Mesothelial cell of epicardium (in vitro differentiated cells): ENCODE data around the gene A1BG. TPM values are rescaled to one million over a fixed set of nuclear protein-coding genes. Genes with fewer than 3 reads are reported as not detected.

Source experiments
- DNase-seq, 2 experiments: peaks; one replicate each; pipeline ENCODE4 v3.0.0; 2021; ENCODE audit warnings: low spot score in 2 of 2; ENCODE audit not compliant: unreplicated experiment in 2 of 2
- H3K27ac Mint-ChIP-seq: 2 replicates; pipeline ENCODE4 v1.8.0; 2021; ENCODE audit warnings: mixed read lengths
- H3K27me3 Mint-ChIP-seq: 2 replicates; pipeline ENCODE4 v1.8.0; 2021; ENCODE audit warnings: low read depth, mixed read lengths
- H3K36me3 Mint-ChIP-seq: 2 replicates; pipeline ENCODE4 v1.8.0; 2021; ENCODE audit warnings: mixed read lengths
- H3K4me1 Mint-ChIP-seq: 2 replicates; pipeline ENCODE4 v1.8.0; 2021; ENCODE audit warnings: mixed read lengths
- H3K4me3 Mint-ChIP-seq: 2 replicates; pipeline ENCODE4 v1.8.0; 2021; ENCODE audit warnings: mild to moderate bottlenecking, moderate library complexity, mixed read lengths
- H3K9me3 Mint-ChIP-seq: 2 replicates; pipeline ENCODE4 v1.8.0; 2021; ENCODE audit warnings: mixed read lengths
- total RNA-seq: library from RNA; stranded (reverse); gene quantifications from 3 replicates; pipeline ENCODE4 v1.2.1, GENCODE V29; 2021
- TF ChIP-seq, protein P1 (sequence below): fragments of 200-600 bp; sonication (generic); IDR thresholded peaks from one replicate; pipeline ENCODE4 v1.5.0; 2021; ENCODE audit warnings: antibody characterized with exemption; ENCODE audit not compliant: unreplicated experiment

The A1BG gene
- total RNA-seq, 1 donor from 2014 or later: 12.3 TPM

DNA sequence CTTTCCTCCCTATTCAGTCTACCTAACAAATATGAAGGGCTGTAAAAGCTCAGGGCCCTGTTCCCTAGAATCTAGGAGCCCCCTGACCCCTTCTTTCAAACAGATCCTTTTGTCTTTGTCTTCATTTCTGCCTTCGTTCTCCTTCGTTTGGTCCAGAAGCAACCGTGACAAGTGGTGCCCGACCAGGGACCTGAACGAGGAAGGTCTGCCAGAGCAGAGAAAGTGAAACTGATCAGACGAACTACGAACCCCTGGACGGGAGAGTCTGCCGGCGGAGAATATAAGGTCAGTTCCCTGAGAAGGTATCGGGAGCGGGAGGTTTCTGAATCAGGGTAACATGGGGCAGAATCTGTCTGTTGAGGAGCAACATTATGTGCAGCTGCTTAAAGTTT is 47.4 kb downstream of the A1BG start:
- Mint-ChIP-seq H3K27ac (peak overlapping the region; percentile 98), H3K36me3 (peaks cover 30% of the 10 kb centered on the region), H3K27me3 (no peaks in the 10 kb centered on the region), H3K4me3 (peak overlapping the region; percentile 99), H3K4me1 (peaks cover 21% of the 10 kb centered on the region), H3K9me3 (no peaks in the 10 kb centered on the region)
- no peak for DNase-seq
- TF ChIP-seq, protein P1, sequence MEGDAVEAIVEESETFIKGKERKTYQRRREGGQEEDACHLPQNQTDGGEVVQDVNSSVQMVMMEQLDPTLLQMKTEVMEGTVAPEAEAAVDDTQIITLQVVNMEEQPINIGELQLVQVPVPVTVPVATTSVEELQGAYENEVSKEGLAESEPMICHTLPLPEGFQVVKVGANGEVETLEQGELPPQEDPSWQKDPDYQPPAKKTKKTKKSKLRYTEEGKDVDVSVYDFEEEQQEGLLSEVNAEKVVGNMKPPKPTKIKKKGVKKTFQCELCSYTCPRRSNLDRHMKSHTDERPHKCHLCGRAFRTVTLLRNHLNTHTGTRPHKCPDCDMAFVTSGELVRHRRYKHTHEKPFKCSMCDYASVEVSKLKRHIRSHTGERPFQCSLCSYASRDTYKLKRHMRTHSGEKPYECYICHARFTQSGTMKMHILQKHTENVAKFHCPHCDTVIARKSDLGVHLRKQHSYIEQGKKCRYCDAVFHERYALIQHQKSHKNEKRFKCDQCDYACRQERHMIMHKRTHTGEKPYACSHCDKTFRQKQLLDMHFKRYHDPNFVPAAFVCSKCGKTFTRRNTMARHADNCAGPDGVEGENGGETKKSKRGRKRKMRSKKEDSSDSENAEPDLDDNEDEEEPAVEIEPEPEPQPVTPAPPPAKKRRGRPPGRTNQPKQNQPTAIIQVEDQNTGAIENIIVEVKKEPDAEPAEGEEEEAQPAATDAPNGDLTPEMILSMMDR: no peak

DNA sequence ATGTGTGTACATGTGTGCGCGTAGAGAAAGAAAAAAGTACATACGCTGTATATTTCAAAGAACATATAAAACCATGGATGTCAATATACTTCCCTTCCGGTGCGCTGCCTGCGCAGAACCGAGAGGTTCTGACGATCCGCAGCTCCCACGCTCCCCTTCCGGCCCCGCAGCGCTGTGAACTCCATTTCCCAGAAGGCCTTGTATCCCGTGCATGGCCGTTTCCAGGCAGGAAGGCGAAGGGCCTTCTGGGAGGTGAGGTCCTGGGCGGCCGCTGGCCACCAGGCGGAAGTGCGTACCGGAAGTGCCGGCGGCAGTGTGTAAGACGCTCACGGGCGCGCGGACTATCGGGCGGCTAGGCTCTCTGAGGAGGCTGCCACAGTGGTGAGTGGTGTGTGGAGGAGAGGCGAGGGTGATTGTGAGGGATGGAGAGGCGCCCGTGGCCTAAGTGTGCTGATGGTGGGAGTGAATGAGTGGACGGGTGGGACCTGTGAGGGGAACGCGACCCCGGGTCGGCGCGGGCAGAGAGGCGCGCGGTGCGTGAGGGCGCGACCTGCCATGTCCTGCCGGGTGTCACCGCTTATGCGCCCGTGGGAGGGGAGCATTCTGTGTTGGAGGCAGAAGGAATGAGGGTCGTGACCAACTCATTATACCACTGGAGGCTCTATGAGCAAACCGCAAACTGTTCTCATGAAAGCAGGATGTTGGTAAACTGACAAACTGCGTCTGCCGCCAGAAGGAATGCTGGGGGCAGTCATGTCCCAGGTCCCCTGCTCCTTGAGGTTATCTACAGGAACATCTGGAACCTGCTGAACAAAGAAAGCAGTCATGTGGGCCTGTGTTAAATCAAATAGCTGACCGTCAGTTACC is 48.0 kb downstream of the A1BG start, which contains the start of gene ERVK3-1:
ERVK3-1 (plus strand) TSS at position 313 of the 867 bp plus-strand sequence. CDS start 6,792 bp downstream, outside the sequence.
- peaks cover 34% of the 10 kb centered on the region for H3K36me3 Mint-ChIP-seq
- H3K4me3 Mint-ChIP-seq: peak within 1 kb of the TSS; percentile 99
- peak; percentile 80 to 87 for DNase-seq
- peaks cover 21% of the 10 kb centered on the region for H3K4me1 Mint-ChIP-seq
- no peaks in the 10 kb centered on the region for H3K9me3 Mint-ChIP-seq
- H3K27me3 Mint-ChIP-seq: no peaks in the 10 kb centered on the region
- peak within 1 kb of the TSS; percentile 98 for H3K27ac Mint-ChIP-seq
- TF ChIP-seq, protein P1: no peak

DNA sequence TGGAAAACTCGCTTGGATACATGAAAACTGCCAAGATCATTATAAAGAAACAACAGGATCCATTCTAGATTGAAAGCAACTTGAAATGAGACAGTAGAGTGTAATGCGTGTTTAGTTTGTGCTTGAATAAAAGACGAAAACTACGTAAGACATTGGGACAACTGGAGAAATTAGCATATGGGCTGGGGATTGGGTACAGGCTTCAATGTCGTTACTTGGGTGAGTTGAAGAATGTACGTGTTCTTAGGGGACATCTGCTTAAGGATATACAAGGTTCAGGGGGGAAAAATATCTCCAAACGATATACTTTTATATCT is 48.6 kb downstream of the A1BG start:
- TF ChIP-seq, protein P1: no peak
- Mint-ChIP-seq H3K4me3 (peak overlapping the region; percentile 99), H3K27me3 (no peaks in the 10 kb centered on the region), H3K27ac (peak overlapping the region; percentile 98), H3K4me1 (peaks cover 21% of the 10 kb centered on the region), H3K36me3 (peaks cover 38% of the 10 kb centered on the region), H3K9me3 (no peaks in the 10 kb centered on the region)
- no peak for DNase-seq

DNA sequence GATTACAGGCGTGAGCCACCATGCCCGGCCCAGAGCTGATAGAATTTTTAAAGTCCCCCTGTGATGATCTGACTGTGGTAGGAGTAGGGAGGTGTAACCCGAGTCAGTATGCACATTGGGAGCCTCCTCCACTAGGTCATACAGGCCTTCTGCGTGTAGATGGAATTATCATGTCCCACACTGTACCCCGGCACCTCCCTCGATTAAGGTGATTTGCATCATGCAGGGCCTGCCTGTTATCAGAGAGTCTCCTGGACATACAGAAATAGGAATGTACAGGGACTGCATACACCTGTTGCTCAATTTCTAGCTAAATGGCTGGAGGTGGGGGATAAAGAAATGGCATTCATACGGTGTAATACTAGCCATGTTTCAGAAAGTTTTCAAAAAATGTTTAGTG is 49.0 kb downstream of the A1BG start:
- H3K4me3 Mint-ChIP-seq: peak overlapping the region; percentile 99
- TF ChIP-seq, protein P1: no peak
- peaks cover 21% of the 10 kb centered on the region for H3K4me1 Mint-ChIP-seq
- no peaks in the 10 kb centered on the region for H3K27me3 Mint-ChIP-seq
- peaks cover 36% of the 10 kb centered on the region for H3K36me3 Mint-ChIP-seq
- DNase-seq: no peak
- H3K9me3 Mint-ChIP-seq: no peaks in the 10 kb centered on the region
- peak overlapping the region; percentile 98 for H3K27ac Mint-ChIP-seq

DNA sequence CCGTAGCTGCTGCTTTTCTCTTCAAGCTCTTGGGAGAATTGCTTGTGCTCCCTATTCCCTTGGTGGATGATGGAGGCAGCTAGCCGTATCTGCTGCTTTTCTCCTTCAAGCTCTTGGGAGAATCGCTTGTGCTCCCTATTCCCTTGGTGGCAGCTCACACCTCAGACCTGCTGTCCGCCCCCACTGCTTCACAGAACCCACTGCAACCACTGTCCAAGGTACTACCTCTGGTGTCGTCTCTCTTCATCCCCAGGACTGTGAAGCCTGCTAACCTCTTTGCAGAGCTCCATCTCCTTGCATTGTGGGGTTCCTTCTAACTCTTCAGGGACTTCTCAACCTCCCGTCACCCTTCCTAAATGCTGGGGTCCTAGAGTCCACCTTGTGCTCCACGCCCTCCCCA is 52.7 kb downstream of the A1BG start:
- Mint-ChIP-seq H3K4me3 (no peak overlapping the region), H3K27me3 (no peaks in the 10 kb centered on the region), H3K4me1 (peaks cover 14% of the 10 kb centered on the region), H3K36me3 (peaks cover 24% of the 10 kb centered on the region), H3K9me3 (no peaks in the 10 kb centered on the region), H3K27ac (no peak overlapping the region)
- TF ChIP-seq, protein P1: no peak
- DNase-seq: no peak
